GM21529 (cell line): ENCODE measurements around the gene MACROD2.

Experiments
- ATAC-seq: cut with Tn5 transposase; IDR thresholded peaks from one replicate; pipeline ENCODE4 v1.9.1; 2021; ENCODE audit not compliant: unreplicated experiment

Gene MACROD2

GRCh38 chr20:15740046-15740775 is 1744.9 kb downstream of the MACROD2 start:
- no peak for ATAC-seq

- ATAC-seq = no peak
These were observed 1746.8 kb downstream of the MACROD2 start for GRCh38 chr20:15742087-15742486.

- ATAC-seq = no peak
These were observed 1747.3 kb downstream of the MACROD2 start for GRCh38 chr20:15742627-15743026.

- ATAC-seq = no peak
These were observed 1760.9 kb downstream of the MACROD2 start for GRCh38 chr20:15756002-15756753.

- ATAC-seq = no peak
These were observed 1761.4 kb downstream of the MACROD2 start for GRCh38 chr20:15756754-15757115.

- ATAC-seq = no peak
These were observed 1764.3 kb downstream of the MACROD2 start for GRCh38 chr20:15759594-15759993.

- ATAC-seq = no peak
These were observed 1764.8 kb downstream of the MACROD2 start for GRCh38 chr20:15760001-15760621.

GRCh38 chr20:15763366-15763765 is 1768.0 kb downstream of the MACROD2 start:
- ATAC-seq = no peak

- no peak for ATAC-seq
These were observed 1772.3 kb downstream of the MACROD2 start for GRCh38 chr20:15767586-15767985.

- ATAC-seq = no peak
These were observed 1772.9 kb downstream of the MACROD2 start for GRCh38 chr20:15767999-15768741.

GRCh38 chr20:15772826-15773225 is 1777.5 kb downstream of the MACROD2 start:
- no peak for ATAC-seq

- ATAC-seq = no peak
These were observed 1779.6 kb downstream of the MACROD2 start for GRCh38 chr20:15774926-15775325.

GRCh38 chr20:15776770-15777466 is 1781.6 kb downstream of the MACROD2 start:
- ATAC-seq = no peak

GRCh38 chr20:15784020-15784419 is 1788.7 kb downstream of the MACROD2 start:
- ATAC-seq = no peak

- no peak for ATAC-seq
These were observed 1793.8 kb downstream of the MACROD2 start for GRCh38 chr20:15789079-15789478.

GRCh38 chr20:15792855-15793254 is 1797.5 kb downstream of the MACROD2 start:
- ATAC-seq = no peak

GRCh38 chr20:15794409-15794808 is 1799.1 kb downstream of the MACROD2 start:
- ATAC-seq = no peak

GRCh38 chr20:15795305-15796019 is 1800.1 kb downstream of the MACROD2 start:
- no peak for ATAC-seq

GRCh38 chr20:15799871-15800270 is 1804.6 kb downstream of the MACROD2 start:
- no peak for ATAC-seq

GRCh38 chr20:15802020-15802419 is 1806.7 kb downstream of the MACROD2 start:
- ATAC-seq = no peak
